Thyroid gland (tissue), 4 donors: ENCODE data around the gene ANKMY1.

Source experiments
- CTCF ChIP-seq, 6 experiments: fragments of 200-600 bp in 3 of 6; fragments of 450-650 bp in 3 of 6; sonication (generic) in 3 of 6; IDR thresholded peaks; one replicate each; pipeline ENCODE4 v1.5.1; 2016 to 2019; ENCODE audit warnings: antibody characterized with exemption in 6 of 6, mild to moderate bottlenecking in 2 of 6, inconsistent platforms in 1 of 6, moderate library complexity in 1 of 6
- POLR2A ChIP-seq, 2 donors: fragments of 450-650 bp; IDR thresholded peaks; one replicate each; pipeline ENCODE4 v1.6.1; 2017; ENCODE audit warnings: antibody characterized with exemption in 2 of 2, mild to moderate bottlenecking in 2 of 2, moderate library complexity in 1 of 2

GRCh38 chr2:240507060-240507777, 50.6 kb downstream of the ANKMY1 start:
- TF ChIP-seq CTCF (IDR thresholded peaks at IDR 0.05) = no peak
- TF ChIP-seq POLR2A (IDR thresholded peaks at IDR 0.05) = no peak
